Esophagus squamous epithelium (tissue), 4 donors: Measurements from ENCODE around the gene OR51E1.
A peak's percentile ranks its signal among the peaks of the same experiment; 100 is the strongest.

Experiments
- POLR2A ChIP-seq, 4 donors: fragments of 450-650 bp; IDR thresholded peaks; one replicate each; pipeline ENCODE4 v1.6.1; 2017; ENCODE audit warnings: antibody characterized with exemption in 4 of 4, mild to moderate bottlenecking in 4 of 4, moderate library complexity in 3 of 4
- TF ChIP-seq, protein P1 (sequence below), 6 experiments: fragments of 450-650 bp in 4 of 6; fragments of 200-600 bp in 2 of 6; sonication (generic) in 2 of 6; IDR thresholded peaks; one replicate each; pipeline ENCODE4 v1.5.1; 2016 to 2019; ENCODE audit warnings: antibody characterized with exemption in 6 of 6, mild to moderate bottlenecking in 4 of 6, moderate library complexity in 4 of 6

DNA sequence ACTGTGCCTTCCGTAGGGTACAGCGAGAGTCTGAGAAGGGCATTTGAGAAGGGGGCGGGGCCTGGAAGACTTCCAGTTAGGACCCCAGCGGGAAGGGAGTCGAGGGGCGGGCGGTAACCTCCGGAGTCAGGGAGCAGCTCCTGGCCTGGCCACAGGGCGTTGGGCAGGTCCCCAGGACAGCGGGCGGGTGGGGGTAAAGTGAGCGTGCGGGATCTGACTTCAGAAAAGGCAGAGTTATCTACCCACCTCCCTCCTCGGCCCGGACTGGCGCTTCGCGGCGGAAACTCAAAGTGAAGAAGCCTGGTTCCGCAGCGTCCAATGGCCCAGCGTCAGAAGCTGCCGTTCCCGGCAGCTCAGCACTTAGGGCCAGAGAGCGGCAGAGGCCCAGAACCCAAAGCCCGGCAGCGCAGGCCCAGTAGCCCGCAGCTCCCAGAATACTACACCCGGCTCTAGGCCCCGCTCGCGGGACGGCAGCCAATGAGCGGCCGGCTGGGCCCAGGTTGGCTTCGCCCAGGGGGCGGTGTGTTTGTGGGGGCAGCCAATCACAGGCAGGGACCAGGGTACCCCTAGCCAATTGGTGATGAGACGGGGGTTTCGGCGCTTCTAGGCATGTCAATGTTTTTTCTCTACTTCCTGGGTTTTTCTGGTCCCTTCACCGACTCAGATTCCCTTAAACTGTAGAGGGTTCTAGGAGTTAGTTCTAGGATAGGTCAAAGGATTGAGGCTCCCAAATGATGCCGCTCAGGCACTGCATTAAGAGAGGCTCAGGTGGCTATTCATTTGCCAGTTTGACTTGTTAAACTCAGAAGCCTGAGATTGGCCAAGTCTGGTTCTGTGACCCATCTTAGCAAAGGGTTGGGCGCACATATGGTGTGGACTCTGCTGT is 35.8 kb upstream of the OR51E1 start, which contains the start of gene TRIM68:
- TF ChIP-seq, protein P1, sequence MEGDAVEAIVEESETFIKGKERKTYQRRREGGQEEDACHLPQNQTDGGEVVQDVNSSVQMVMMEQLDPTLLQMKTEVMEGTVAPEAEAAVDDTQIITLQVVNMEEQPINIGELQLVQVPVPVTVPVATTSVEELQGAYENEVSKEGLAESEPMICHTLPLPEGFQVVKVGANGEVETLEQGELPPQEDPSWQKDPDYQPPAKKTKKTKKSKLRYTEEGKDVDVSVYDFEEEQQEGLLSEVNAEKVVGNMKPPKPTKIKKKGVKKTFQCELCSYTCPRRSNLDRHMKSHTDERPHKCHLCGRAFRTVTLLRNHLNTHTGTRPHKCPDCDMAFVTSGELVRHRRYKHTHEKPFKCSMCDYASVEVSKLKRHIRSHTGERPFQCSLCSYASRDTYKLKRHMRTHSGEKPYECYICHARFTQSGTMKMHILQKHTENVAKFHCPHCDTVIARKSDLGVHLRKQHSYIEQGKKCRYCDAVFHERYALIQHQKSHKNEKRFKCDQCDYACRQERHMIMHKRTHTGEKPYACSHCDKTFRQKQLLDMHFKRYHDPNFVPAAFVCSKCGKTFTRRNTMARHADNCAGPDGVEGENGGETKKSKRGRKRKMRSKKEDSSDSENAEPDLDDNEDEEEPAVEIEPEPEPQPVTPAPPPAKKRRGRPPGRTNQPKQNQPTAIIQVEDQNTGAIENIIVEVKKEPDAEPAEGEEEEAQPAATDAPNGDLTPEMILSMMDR (IDR thresholded peaks at IDR 0.05): peak in 1 of 6 experiments; percentile 7
- TF ChIP-seq POLR2A (IDR thresholded peaks at IDR 0.05): peak in 1 of 4 donors; percentile 77
